GM21737 (cell line): ENCODE results near the gene KLHDC4.

Experiments
- ATAC-seq: cut with Tn5 transposase; IDR thresholded peaks from one replicate; pipeline ENCODE4 v1.9.1; 2021; ENCODE audit warnings: mild to moderate bottlenecking, moderate library complexity; ENCODE audit not compliant: unreplicated experiment

Gene KLHDC4

GRCh38 chr16:87664792-87665191 lies 101.0 kb downstream of the KLHDC4 start:
- ATAC-seq: no peak

DNA sequence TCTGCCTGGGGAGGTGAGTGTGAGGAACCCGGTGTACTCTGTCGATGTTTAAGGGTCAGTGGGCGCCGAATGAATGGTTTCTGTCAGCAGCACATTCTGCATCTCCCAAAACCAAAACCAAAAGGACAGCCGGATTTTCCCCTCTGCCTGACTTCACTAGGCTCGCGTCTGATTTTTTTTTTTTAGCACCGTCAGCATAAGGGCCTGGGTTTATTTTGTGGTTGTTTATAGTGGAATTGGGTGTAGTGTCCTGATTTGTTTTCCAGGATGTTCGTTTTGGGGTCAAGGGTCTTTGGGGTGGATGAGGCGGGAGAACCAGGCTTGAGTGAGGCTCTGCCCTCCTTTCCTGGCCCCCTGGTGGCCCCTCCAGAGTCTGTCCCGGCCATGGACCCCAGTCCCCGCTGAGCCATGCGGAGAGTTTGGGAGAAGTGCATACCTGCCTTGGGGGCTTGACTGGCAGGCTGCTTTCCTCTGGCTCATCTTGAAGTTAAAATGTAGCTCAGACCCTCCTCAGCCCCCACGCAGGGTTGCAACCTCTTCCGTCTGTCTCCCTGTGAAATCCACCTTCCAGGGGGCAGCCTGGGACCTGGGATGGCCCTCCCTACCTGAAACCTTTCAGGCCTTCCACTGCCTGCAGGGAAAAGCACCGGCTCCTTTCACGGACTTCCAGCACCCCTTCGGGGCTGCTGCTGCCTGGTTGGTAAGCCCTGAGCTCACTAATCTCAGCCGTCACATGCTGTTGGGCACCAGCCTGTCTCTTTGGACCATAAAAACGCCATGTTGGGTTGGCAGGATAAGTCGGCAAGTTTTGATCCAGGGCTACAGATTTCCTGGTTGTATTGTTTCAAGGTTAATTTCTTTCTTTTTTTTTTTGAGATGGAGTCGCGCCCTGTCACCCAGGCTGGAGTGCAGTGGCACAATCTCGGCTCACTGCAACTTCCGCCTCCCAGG lies 103.3 kb downstream of the KLHDC4 start:
- ATAC-seq: no peak

- ATAC-seq: no peak
These were observed 104.2 kb downstream of the KLHDC4 start for GRCh38 chr16:87661561-87661960.

DNA sequence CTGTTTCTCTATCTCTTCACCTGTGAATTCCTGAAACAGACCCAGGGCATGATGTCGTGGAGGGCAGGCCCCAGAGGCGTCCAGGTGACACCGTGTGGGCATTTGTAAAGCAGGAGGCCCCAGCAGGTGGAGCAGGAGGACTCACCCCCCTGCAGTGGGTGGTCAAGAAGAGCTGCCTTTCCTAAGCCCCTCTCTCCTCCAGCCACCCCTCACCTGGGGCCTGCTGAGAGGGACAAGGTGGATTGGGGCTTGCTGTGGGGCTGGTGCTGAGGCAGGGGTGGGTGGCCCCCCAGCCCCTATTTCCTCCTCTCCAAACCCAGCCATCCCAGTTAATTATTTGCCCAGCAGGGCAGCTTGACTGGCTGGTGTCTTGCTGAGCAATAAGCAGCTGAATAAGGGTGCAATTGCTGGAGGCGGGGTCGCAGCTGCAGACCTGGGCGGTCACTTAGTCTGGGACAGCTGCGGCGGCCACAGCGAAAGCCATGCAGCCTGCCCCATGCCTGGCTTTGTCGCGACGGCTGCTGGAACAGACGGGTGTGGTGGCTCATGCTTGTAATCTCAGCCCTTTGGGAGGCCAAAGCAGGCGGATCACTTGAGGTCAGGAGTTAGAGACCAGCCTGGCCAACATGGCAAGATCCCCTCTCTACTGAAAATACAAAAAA lies 107.1 kb downstream of the KLHDC4 start:
- ATAC-seq: no peak
